Measurements from ENCODE around the gene CHAMP1.

Gene CHAMP1, protein sequence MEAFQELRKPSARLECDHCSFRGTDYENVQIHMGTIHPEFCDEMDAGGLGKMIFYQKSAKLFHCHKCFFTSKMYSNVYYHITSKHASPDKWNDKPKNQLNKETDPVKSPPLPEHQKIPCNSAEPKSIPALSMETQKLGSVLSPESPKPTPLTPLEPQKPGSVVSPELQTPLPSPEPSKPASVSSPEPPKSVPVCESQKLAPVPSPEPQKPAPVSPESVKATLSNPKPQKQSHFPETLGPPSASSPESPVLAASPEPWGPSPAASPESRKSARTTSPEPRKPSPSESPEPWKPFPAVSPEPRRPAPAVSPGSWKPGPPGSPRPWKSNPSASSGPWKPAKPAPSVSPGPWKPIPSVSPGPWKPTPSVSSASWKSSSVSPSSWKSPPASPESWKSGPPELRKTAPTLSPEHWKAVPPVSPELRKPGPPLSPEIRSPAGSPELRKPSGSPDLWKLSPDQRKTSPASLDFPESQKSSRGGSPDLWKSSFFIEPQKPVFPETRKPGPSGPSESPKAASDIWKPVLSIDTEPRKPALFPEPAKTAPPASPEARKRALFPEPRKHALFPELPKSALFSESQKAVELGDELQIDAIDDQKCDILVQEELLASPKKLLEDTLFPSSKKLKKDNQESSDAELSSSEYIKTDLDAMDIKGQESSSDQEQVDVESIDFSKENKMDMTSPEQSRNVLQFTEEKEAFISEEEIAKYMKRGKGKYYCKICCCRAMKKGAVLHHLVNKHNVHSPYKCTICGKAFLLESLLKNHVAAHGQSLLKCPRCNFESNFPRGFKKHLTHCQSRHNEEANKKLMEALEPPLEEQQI
- 2.3 to 8.3 (median 5.0) reads per million in 4 donors for total RNA-seq

DNA sequence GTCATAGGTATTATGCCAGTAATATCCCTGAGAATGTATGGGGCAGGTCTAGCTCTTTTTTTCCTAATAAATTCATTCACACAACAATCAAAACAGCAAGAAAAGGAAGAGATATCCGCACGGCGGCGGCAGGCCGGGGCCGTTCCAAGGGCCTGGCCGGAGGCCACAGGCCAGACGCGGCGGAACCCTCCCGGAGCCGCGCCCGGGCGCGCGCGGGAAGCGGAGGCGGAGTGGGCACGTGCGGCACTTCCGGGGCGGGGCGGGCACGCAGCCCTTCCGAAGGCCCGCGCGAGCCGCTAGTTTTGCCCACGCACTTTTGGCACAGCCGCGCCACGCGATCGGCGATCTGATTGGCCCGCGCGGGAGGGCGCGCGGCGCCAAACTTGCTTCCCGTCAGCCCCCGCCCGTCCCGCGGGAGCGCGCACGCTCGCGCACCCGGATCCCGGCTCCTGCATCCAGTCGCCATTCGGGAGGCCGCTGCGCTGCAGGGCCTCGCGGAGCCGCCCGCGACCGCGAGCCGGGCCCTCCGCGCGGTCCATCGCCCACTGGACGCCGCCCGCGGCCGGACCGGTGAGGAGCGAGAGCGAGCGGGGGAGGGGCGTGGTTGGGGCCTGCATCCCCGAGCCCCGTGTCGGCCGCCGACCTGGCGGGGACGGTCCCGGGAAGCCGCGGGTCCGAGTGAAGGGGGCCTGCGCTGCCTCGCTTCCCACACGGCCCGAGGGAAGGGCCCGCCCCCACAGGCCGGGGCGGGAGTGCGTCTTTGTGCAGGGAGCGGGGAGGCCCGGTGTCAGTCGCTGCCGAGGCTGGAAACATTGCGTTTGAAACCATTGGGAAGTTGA is at the start of gene CHAMP1:
CHAMP1 (plus strand) TSS at position 430 of the 839 bp plus-strand sequence. CDS start 9,340 bp downstream, outside the sequence.
- DNase-seq: peak; percentile 79 to 96 (median 81)

DNA sequence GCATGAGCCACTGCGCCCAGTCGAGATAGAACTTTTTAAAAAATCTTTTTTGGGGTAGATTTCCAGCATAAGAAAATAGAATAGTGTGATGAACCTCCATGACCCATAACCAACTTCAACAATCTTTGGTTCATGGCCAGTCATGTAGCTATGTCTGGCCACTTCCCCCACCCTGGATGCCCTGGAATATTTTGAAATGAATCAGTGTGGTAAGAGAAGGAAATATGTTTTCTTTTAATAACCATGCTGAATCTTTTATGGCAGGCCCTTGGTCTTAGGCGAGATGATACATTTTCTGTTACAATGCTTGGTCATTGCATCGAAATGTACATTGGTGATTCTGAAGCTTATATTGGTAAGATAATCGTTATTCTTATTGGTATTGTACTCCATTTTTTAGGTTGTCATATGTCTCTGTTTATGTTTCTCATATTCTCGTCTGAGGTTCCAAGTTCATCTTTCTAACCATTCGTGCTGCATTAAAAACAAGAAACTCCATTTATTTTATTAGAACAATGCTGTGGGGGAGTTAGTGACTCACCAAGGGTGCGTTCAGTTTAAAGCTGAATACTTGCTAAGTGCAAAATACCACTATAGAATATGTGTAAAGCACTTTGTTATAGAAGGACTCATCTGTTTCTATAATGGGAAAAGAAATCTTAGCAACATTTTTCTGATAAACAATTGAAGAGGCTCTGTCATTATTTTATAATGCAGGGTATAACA is 49.3 kb upstream of the CHAMP1 start:
- no peak for DNase-seq

- DNase-seq: no peak
Measured at GRCh38 chr13:114266241-114266640, 48.1 kb upstream of the CHAMP1 start.

- DNase-seq: peak in 1 of 5 donors; percentile 26
Measured at GRCh38 chr13:114268344-114269280, 45.7 kb upstream of the CHAMP1 start.

DNA sequence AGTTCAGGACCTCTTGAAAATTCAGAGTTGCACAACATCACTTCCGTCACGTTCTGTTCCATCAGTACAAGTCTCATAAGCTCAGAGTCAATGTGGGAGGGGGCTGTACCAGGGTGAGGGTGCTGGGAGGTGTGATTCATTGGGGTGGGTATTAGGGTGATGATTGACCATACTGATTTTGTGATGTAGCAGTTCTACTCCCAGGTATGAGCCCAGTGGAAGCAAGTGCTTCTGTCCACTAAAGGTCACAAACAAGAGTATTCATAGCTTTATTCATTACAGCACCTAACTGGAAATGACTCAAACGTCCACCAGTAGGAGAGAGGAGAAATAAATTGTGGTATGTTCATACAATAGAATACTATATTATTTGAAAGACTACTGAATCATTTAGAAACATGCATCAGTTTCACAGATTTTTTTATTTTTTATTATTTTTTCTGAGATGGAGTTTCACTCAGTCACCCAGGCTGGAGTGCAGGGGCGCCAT is 45.0 kb upstream of the CHAMP1 start:
- DNase-seq: no peak

GRCh38 chr13:114272977-114273376 is 41.3 kb upstream of the CHAMP1 start:
- DNase-seq: no peak

- no peak for DNase-seq
Measured at GRCh38 chr13:114275304-114275703, 39.0 kb upstream of the CHAMP1 start.

GRCh38 chr13:114279146-114279545 is 35.2 kb upstream of the CHAMP1 start:
- no peak for DNase-seq

DNA sequence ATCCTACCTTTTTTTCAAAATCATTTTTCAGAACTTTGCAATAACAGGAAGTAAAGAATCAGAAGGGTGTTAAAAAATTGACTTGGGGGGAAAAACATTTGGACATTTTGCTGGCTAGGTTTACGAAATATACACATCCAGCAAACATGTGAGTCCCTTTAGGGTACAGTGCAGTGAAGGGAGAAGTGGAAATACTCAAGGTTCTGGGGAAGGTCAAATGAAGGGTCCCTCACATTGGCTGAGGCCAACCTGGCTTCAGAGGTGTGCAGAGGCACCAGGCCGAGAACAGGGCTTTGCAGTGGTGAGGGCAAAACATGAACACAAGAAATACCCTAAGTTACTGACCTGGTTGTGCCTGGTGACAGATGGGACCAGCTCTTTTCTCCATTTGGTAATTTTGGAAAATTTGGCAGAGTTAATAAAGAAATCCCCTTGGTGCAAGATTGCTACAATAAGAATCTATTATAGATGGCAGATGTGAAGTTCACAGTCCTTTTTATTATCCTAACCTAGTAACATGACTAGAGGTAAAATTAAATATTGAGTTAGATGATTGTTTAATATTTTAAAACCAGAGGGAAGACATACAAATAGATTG is 34.4 kb upstream of the CHAMP1 start:
- DNase-seq: no peak

DNA sequence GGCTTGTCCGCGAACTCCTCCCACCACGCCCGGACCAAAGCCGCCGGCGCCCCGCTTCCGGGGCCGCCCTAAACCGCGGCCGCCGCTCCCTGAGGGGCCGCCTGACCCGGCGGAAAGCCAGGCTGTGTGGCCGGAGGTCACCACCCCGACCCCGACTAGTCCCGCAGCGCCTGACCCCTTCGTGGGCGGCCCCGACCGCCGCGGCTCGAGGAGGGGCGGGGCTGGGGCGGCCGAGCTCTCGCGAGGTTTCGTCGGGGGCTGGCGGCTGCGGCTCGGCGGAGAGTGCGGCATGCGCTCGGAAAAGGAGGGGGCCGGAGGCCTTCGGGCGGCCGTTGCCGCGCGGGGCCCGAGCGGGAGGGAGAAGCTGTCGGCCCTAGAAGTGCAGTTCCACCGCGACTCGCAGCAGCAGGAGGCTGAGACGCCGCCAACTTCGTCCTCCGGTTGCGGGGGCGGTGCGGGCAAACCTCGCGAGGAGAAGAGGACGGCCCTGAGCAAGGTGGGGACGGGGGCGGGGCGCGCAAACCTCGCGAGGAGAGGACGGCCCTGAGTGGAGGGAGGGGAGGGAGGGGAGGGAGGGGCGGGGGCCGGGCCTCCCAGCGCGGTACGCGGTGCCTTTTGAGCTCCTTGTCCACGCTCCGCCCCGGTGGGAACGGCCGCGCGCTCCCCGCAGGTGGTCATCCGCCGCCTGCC is 32.8 kb upstream of the CHAMP1 start, which contains the start of gene UPF3A:
UPF3A (plus strand) TSS at position 251 of the 690 bp plus-strand sequence; CDS start at position 290, 39 bp downstream.
- peak; percentile 79 to 95 (median 84) for DNase-seq

- DNase-seq: peak in 3 of 5 donors; percentile 24 to 84 (median 67)
Measured at GRCh38 chr13:114282041-114282670, 32.1 kb upstream of the CHAMP1 start.

- no peak for DNase-seq
Measured at GRCh38 chr13:114283576-114283975, 30.7 kb upstream of the CHAMP1 start.

GRCh38 chr13:114284680-114285079 is 29.6 kb upstream of the CHAMP1 start:
- no peak for DNase-seq

- no peak for DNase-seq
Measured at GRCh38 chr13:114285166-114285808, 29.0 kb upstream of the CHAMP1 start.

- no peak for DNase-seq
Measured at GRCh38 chr13:114286808-114287207, 27.5 kb upstream of the CHAMP1 start.

DNA sequence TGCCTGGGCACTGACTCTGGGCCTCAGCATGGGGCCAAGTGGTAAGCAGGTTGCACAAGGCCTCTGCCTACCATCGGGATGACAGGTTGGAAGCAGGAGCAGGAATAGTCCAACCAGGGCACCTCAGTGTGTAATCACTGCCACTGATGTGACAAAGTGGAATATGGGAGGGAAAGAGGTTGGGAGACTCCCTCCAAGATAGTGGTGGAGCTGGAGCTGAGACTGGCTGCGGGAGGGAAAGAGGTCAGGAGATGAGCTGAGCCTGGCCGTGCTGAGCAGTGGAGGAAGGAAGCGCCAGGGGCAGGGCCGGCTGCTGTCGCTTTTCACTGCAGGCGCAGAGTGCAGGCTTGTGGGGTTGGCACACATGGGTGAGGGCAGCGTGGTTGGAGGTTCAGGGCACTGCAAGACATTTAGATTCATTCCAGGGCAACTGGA is 26.1 kb upstream of the CHAMP1 start:
- DNase-seq: no peak

- DNase-seq: no peak
Measured at GRCh38 chr13:114296448-114296847, 17.9 kb upstream of the CHAMP1 start.

DNA sequence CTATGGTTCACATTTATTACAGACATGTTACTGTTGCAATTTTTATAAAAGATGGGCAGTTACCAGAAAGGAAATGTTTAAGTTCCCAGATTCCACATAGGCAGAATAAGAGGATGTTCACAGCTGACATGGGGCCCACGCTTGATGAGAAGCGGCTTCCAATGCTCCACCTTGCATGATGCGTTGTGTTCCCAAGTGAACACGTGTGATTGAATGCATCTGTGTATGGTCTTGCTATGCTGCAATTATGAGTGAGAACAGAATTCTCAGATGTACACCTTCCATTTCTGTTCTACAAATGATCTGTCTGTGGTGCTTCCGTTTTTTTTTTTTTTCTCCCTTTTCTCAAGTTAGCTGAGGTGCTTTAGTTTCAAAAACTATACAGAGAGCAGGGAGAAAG is 17.4 kb upstream of the CHAMP1 start:
- no peak for DNase-seq

Data from T-helper 1 cell (primary cell).